Mesenchymal stem cell (in vitro differentiated cells and primary cell): ENCODE results near the gene DFFA.
"Not testable (repeated sequence)": the region's sequence is repeated elsewhere in the genome, so short reads cannot be mapped to it uniquely, and the experiment has no call there.

Experiments
- DNase-seq: peaks from one replicate; pipeline ENCODE4 v3.0.0-alpha.2; 2013
- H2AFZ ChIP-seq: one replicate; pipeline ENCODE4 v1.6.1; 2013; ENCODE audit warnings: low read depth, mild to moderate bottlenecking, control low read depth, inconsistent platforms, low read length, moderate library complexity
- H2AK5ac ChIP-seq: 2 replicates; pipeline ENCODE4 v1.6.1; 2013; ENCODE audit warnings: low read length, moderate library complexity, mild to moderate bottlenecking, inconsistent platforms; ENCODE audit not compliant: severe bottlenecking
- H2BK120ac ChIP-seq: one replicate; pipeline ENCODE4 v1.6.1; 2013; ENCODE audit warnings: low read depth, mild to moderate bottlenecking, inconsistent platforms, low read length, moderate library complexity
- H2BK12ac ChIP-seq, 2 experiments: one replicate each; pipeline ENCODE4 v1.6.1; 2013; ENCODE audit warnings: inconsistent platforms in 2 of 2, low read length in 2 of 2, mild to moderate bottlenecking in 2 of 2, moderate library complexity in 2 of 2, control low read depth in 1 of 2
- H2BK15ac ChIP-seq: one replicate; pipeline ENCODE4 v1.6.1; 2013; ENCODE audit warnings: mild to moderate bottlenecking, low read depth, inconsistent platforms; ENCODE audit not compliant: poor library complexity, severe bottlenecking
- H2BK5ac ChIP-seq: 2 replicates; pipeline ENCODE4 v1.6.1; 2013; ENCODE audit warnings: low read depth, mild to moderate bottlenecking, low read length, control low read depth, inconsistent platforms; ENCODE audit not compliant: poor library complexity, severe bottlenecking
- H3K14ac ChIP-seq, 2 experiments: one replicate each; pipeline ENCODE4 v1.6.1; 2013; ENCODE audit warnings: inconsistent platforms in 2 of 2, low read length in 2 of 2, control low read depth in 1 of 2, mild to moderate bottlenecking in 1 of 2, moderate library complexity in 1 of 2
- H3K18ac ChIP-seq, 2 experiments: one replicate each; pipeline ENCODE4 v1.6.1; 2013; ENCODE audit warnings: inconsistent platforms in 2 of 2, low read length in 2 of 2, control low read depth in 1 of 2, low read depth in 1 of 2, mild to moderate bottlenecking in 1 of 2
- H3K23ac ChIP-seq, 2 experiments: one replicate each; pipeline ENCODE4 v1.6.1; 2013; ENCODE audit warnings: inconsistent platforms in 2 of 2, low read length in 2 of 2, mild to moderate bottlenecking in 2 of 2, moderate library complexity in 2 of 2, control low read depth in 1 of 2
- H3K27ac ChIP-seq: 2 replicates; pipeline ENCODE4 v1.5.1; 2013; ENCODE audit warnings: mild to moderate bottlenecking, moderate library complexity, low read length, control low read depth, inconsistent platforms; ENCODE audit not compliant: poor library complexity, severe bottlenecking
- H3K27me3 ChIP-seq, 2 experiments: 2 replicates each; pipeline versions ENCODE4 v1.6.1 to v1.7.0; 2013; ENCODE audit warnings: low read length in 2 of 2, mild to moderate bottlenecking in 2 of 2, moderate library complexity in 2 of 2, control low read depth in 1 of 2, inconsistent platforms in 1 of 2; ENCODE audit not compliant: control insufficient read depth in 1 of 2, insufficient read depth in 1 of 2
- H3K36me3 ChIP-seq, 2 experiments: 2 replicates each; pipeline versions ENCODE4 v1.6.1 to v1.7.0; 2013; ENCODE audit warnings: low read length in 2 of 2, control low read depth in 1 of 2, inconsistent platforms in 1 of 2, low read depth in 1 of 2, mild to moderate bottlenecking in 1 of 2; ENCODE audit not compliant: insufficient read depth in 2 of 2, control insufficient read depth in 1 of 2
- H3K4ac ChIP-seq, 2 experiments: one replicate each; pipeline ENCODE4 v1.6.1; 2013; ENCODE audit warnings: inconsistent platforms in 2 of 2, low read length in 2 of 2, mild to moderate bottlenecking in 2 of 2, moderate library complexity in 2 of 2, control low read depth in 1 of 2, low read depth in 1 of 2
- H3K4me1 ChIP-seq: 2 replicates; pipeline ENCODE4 v1.6.1; 2013; ENCODE audit warnings: low read depth, low read length, control low read depth; ENCODE audit not compliant: control insufficient read depth, insufficient read depth
- H3K4me2 ChIP-seq: 2 replicates; pipeline ENCODE4 v1.6.1; 2013; ENCODE audit warnings: low read length, mild to moderate bottlenecking, inconsistent platforms; ENCODE audit not compliant: poor library complexity, severe bottlenecking
- H3K4me3 ChIP-seq, 2 experiments: 2 replicates each; pipeline versions ENCODE4 v1.5.1 to v1.7.0; 2013; ENCODE audit warnings: low read length in 2 of 2, mild to moderate bottlenecking in 2 of 2, control low read depth in 1 of 2, low read depth in 1 of 2; ENCODE audit not compliant: insufficient read depth in 1 of 2
- H3K79me1 ChIP-seq: replicated peaks from 2 replicates; pipeline ENCODE4 v1.6.1; 2013; ENCODE audit warnings: mild to moderate bottlenecking, control low read depth, low read length, inconsistent platforms; ENCODE audit not compliant: poor library complexity, severe bottlenecking
- H3K9ac ChIP-seq: 2 replicates; pipeline ENCODE4 v1.7.0; 2013; ENCODE audit warnings: mild to moderate bottlenecking, low read length, moderate library complexity
- H3K9me3 ChIP-seq: 2 replicates; pipeline ENCODE4 v1.7.0; 2013; ENCODE audit warnings: mild to moderate bottlenecking, low read length; ENCODE audit not compliant: control insufficient read depth
- H4K8ac ChIP-seq: one replicate; pipeline ENCODE4 v1.6.1; 2013; ENCODE audit warnings: inconsistent platforms, mild to moderate bottlenecking, low read length, moderate library complexity
- H4K91ac ChIP-seq: one replicate; pipeline ENCODE4 v1.6.1; 2013; ENCODE audit warnings: mild to moderate bottlenecking, low read length, inconsistent platforms
- WGBS: methylation state at CpG from one replicate; pipeline ENCODE4 v1.1.7; 2013; ENCODE audit warnings: mixed read lengths; 5-methylcytosine and 5-hydroxymethylcytosine counted together

DFFA gene

DNA sequence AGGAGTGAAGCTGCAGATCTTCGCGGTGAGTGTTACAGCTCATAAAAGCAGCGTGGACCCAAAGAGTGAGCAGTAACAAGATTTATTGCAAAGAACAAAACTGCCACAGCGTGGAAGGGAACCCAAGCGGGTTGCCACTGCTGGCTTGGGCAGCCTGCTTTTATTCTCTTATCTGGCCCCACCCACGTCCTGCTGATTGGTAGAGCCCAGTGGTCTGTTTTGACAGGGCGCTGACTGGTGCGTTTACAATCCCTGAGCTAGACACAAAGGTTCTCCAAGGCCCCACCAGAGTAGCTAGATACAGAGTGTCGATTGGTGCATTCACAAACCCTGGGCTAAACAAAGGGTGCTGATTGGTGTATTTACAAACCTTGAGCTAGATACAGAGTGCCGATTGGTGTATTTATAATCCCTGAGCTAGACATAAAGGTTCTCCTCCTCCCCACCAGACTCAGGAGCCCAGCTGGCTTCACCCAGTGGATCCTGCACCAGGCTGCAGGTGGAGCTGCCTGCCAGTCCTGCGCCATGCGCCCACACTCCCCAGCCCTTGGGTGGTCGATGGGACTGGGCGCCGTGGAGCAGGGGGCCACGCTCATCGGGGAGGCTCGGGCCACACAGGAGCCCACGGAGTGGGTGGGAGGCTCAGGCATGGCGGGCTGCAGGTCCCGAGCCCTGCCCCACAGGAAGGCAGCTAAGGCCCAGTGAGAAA is 46.3 kb downstream of the DFFA start:
- WGBS = 95% methylated on average over 16 of the region's 21 CpGs
- H2BK120ac ChIP-seq, H3K23ac ChIP-seq, H2AK5ac ChIP-seq, H3K4me3 ChIP-seq, H3K14ac ChIP-seq, H3K9me3 ChIP-seq, H3K27me3 ChIP-seq, H4K8ac ChIP-seq, DNase-seq, H3K4ac ChIP-seq, H2BK12ac ChIP-seq, H3K4me2 ChIP-seq, H3K27ac ChIP-seq, H2BK15ac ChIP-seq, H3K18ac ChIP-seq, H3K4me1 ChIP-seq, H4K91ac ChIP-seq, H3K79me1 ChIP-seq, H3K9ac ChIP-seq, H2BK5ac ChIP-seq, H2AFZ ChIP-seq: not testable (repeated sequence)
- H3K36me3 ChIP-seq = peaks cover 8 to 27% of the 10 kb centered on the region in 2 experiments

DNA sequence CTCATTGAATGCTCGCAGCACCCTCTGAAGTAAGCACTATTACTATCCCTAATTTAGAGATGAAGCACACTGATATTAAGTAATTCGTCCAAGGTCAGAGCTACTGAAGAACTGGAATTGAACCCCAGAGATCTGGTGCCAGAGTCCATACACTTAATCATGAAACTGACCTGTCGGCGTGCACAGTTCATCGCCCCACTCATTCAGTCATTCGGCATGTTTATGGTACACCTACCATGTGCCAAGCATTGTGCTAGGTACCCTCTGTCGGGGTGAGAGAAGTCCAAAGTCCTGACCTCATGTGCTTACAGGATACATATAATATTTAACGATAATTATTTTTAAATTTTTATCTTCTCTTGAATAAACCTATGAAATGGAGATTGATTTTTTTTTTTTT is 47.7 kb downstream of the DFFA start:
- Histone ChIP-seq H3K27ac (no peak overlapping the region), H3K27me3 (no peaks in the 10 kb centered on the region), H3K18ac (no peak overlapping the region), H3K4me1 (peaks cover 2% of the 10 kb centered on the region), H3K14ac (no peak overlapping the region), H3K9ac (peak overlapping the region; percentile 69), H3K36me3 (peaks cover 19 to 37% of the 10 kb centered on the region in 2 experiments), H3K4me3 (no peak overlapping the region), H4K8ac (no peak overlapping the region), H4K91ac (no peak overlapping the region), H2BK5ac (no peak overlapping the region), H2BK12ac (no peak overlapping the region), H3K23ac (no peak overlapping the region), H3K79me1 (no peaks in the 10 kb centered on the region), H2BK15ac (no peak overlapping the region), H3K4me2 (no peak overlapping the region), H3K9me3 (no peaks in the 10 kb centered on the region), H3K4ac (no peak overlapping the region), H2AFZ (no peak overlapping the region), H2AK5ac (no peak overlapping the region), H2BK120ac (no peak overlapping the region)
- DNase-seq = no peak
- WGBS = 97% methylated on average over 6 of the region's 8 CpGs

DNA sequence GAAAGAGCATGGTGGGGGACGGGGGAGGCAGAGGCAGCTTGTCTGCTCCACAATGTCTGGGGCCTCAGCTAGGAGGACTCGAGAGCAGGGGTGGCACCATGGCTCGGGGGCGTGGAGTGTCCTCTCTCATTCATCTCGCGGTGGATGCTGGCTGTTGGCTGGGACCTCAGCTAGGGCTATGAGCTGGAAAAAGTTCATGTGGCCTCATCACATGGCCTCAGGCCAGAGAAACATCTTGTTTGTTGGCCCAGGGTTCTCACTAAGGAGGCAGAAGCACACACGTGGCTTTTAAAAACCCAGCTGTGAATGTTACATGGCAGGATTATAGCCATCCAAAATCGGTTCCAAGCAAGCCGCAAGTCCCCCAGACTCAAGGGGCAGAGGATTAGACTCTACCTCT is 48.3 kb downstream of the DFFA start:
- Histone ChIP-seq H3K14ac (no peak overlapping the region), H3K9ac (peak overlapping the region; percentile 69), H3K79me1 (no peaks in the 10 kb centered on the region), H3K9me3 (no peaks in the 10 kb centered on the region), H2AK5ac (no peak overlapping the region), H3K4ac (no peak overlapping the region), H3K23ac (no peak overlapping the region), H3K4me2 (no peak overlapping the region), H2BK5ac (no peak overlapping the region), H3K27ac (no peak overlapping the region), H3K4me3 (no peak overlapping the region), H4K8ac (no peak overlapping the region), H2AFZ (no peak overlapping the region), H3K27me3 (no peaks in the 10 kb centered on the region), H4K91ac (no peak overlapping the region), H3K36me3 (peaks cover 25 to 43% of the 10 kb centered on the region in 2 experiments), H2BK120ac (no peak overlapping the region), H3K4me1 (peaks cover 2% of the 10 kb centered on the region), H2BK15ac (no peak overlapping the region), H2BK12ac (no peak overlapping the region), H3K18ac (no peak overlapping the region)
- WGBS = 83% methylated on average over 9 of the region's 9 CpGs
- no peak for DNase-seq

DNA sequence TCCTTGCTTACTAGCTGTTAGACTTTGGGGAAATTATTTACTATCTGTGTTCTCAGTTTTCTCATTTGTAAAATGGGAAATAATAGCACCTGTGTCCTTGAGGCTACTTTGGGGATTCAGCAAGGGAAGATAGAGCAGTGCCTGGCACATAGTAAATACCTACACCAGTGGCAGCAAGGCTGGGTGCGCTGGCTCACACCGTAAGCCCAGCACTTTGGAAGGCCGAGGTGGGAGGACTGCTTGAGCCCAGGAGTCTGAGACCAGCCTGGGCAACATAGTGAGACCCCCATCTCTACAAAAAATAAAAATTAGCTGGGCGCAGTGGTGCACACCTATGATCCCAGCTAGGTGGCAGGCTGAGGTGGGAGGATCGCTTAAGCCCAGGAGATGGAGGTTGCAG is 50.7 kb downstream of the DFFA start:
- H3K9ac ChIP-seq = no peak overlapping the region
- H2BK12ac ChIP-seq = no peak overlapping the region
- H2AFZ ChIP-seq = no peak overlapping the region
- WGBS = 95% methylated on average over 5 of the region's 5 CpGs
- peaks cover 2% of the 10 kb centered on the region for H3K4me1 ChIP-seq
- no peak overlapping the region for H2BK5ac ChIP-seq
- peaks cover 47 to 64% of the 10 kb centered on the region in 2 experiments for H3K36me3 ChIP-seq
- no peak overlapping the region for H2AK5ac ChIP-seq
- no peaks in the 10 kb centered on the region for H3K27me3 ChIP-seq
- H3K18ac ChIP-seq = no peak overlapping the region
- no peak overlapping the region for H3K23ac ChIP-seq
- no peak overlapping the region for H2BK15ac ChIP-seq
- H4K91ac ChIP-seq = no peak overlapping the region
- no peak for DNase-seq
- H3K27ac ChIP-seq = no peak overlapping the region
- no peak overlapping the region for H3K4ac ChIP-seq
- no peak overlapping the region for H4K8ac ChIP-seq
- no peak overlapping the region for H3K14ac ChIP-seq
- no peaks in the 10 kb centered on the region for H3K79me1 ChIP-seq
- H3K9me3 ChIP-seq = no peaks in the 10 kb centered on the region
- no peak overlapping the region for H3K4me2 ChIP-seq
- H3K4me3 ChIP-seq = no peak overlapping the region
- H2BK120ac ChIP-seq = no peak overlapping the region
